ENCODE results near the gene ARL4C. TPM values are rescaled to one million over a fixed set of nuclear protein-coding genes. Genes with fewer than 3 reads are reported as not detected.

Gene ARL4C
- polyA plus RNA-seq, 1 of the 3 experiments (the other 2 are of a cell fraction): 24.0 TPM

GRCh38 chr2:234483568-234484251, 13.2 kb downstream of the ARL4C start:
- DNase-seq: no peak
- Histone ChIP-seq H3K27ac (ENCODE audit: low read depth in 2 of 2, low read length in 1 of 2) (no peak overlapping the region), H3K4me3 (ENCODE audit: low read depth in 2 of 2, low read length in 1 of 2) (no peak overlapping the region), H3K27me3 (ENCODE audit: insufficient read depth) (no peaks in the 10 kb centered on the region), H3K9me3 (no peaks in the 10 kb centered on the region), H2AFZ (ENCODE audit: low read depth) (no peak overlapping the region), H4K20me1 (ENCODE audit: insufficient read depth) (no peaks in the 10 kb centered on the region), H3K36me3 (replicated peaks in 1 of 2; ENCODE audit: control insufficient read depth in 1 of 2, insufficient read depth in 2 of 2, low read length in 1 of 2) (no peaks in the 10 kb centered on the region), H3F3A (replicated peaks; ENCODE audit: insufficient read depth) (no peaks in the 10 kb centered on the region), H3K9ac (no peak overlapping the region), H3K4me2 (no peak overlapping the region), H3K9me2 (no peaks in the 10 kb centered on the region), H3K4me1 (ENCODE audit: control insufficient read depth in 1 of 2, insufficient read depth in 2 of 2, low read depth in 1 of 2, low read length in 1 of 2) (no peaks in the 10 kb centered on the region; a peak in 1 of 4 replicates), H3K79me2 (ENCODE audit: insufficient read depth) (no peaks in the 10 kb centered on the region)
- TF ChIP-seq YY1 (IDR thresholded peaks at IDR 0.05; ENCODE audit: low read depth) (no peak), SIN3A (IDR thresholded peaks at IDR 0.05; ENCODE audit: borderline replicate concordance, low read depth, low read length) (no peak), REST (IDR thresholded peaks at IDR 0.05; ENCODE audit: low read depth, low read length) (no peak), PBX3 (IDR thresholded peaks at IDR 0.05) (no peak), TEAD4 (IDR thresholded peaks at IDR 0.05; ENCODE audit: borderline replicate concordance, insufficient read depth) (no peak), CTCF (IDR thresholded peaks at IDR 0.05) (peak; percentile 16; the same call in 1 of the 2 replicates), NRF1 (IDR thresholded peaks at IDR 0.05; ENCODE audit: low read depth, low read length) (no peak)
- ChIA-PET CTCF (interaction anchor here (0.8 to 1.6 kb wide), 3 partner anchors 13 to 194 kb away, joined by 3 to 6 read pairs (median 6); partner anchors contain the start of gene ARL4C), POLR2A (interaction anchor here (1.5 kb wide), 1 partner anchor 14 kb away, joined by 6 read pairs; the partner anchor contains the start of gene ARL4C)
- WGBS (ENCODE audit: low lambda C conversion rate): 92% methylated on average over 8 of the region's 9 CpGs

- H3K9me2 ChIP-seq: no peaks in the 10 kb centered on the region
- no peak overlapping the region for H3K4me2 ChIP-seq
- no peak overlapping the region for H3K9ac ChIP-seq
- H3K4me3 ChIP-seq (ENCODE audit: low read depth in 2 of 2, low read length in 1 of 2): no peak overlapping the region
- no peaks in the 10 kb centered on the region for H3F3A ChIP-seq (replicated peaks; ENCODE audit: insufficient read depth)
- H3K27me3 ChIP-seq (ENCODE audit: insufficient read depth): no peaks in the 10 kb centered on the region
- no peaks in the 10 kb centered on the region; a peak in 1 of 4 replicates for H3K4me1 ChIP-seq (ENCODE audit: control insufficient read depth in 1 of 2, insufficient read depth in 2 of 2, low read depth in 1 of 2, low read length in 1 of 2)
- no peaks in the 10 kb centered on the region for H4K20me1 ChIP-seq (ENCODE audit: insufficient read depth)
- TF ChIP-seq GATA2 (CRISPR knock-in tag; IDR thresholded peaks at IDR 0.05) (no peak), EP300 (IDR thresholded peaks at IDR 0.05; ENCODE audit: borderline replicate concordance in 1 of 2, low read depth in 1 of 2, low read length in 1 of 2) (no peak), FOXM1 (IDR thresholded peaks at IDR 0.05; ENCODE audit: low read depth) (no peak), MAX (IDR thresholded peaks at IDR 0.05; ENCODE audit: low read depth) (no peak), RXRA (IDR thresholded peaks at IDR 0.05; ENCODE audit: borderline replicate concordance, low read depth) (no peak), RCOR1 (IDR thresholded peaks at IDR 0.05; ENCODE audit: low read length) (no peak), PBX3 (IDR thresholded peaks at IDR 0.05) (no peak)
- no peak overlapping the region for H2AFZ ChIP-seq (ENCODE audit: low read depth)
- H3K36me3 ChIP-seq (replicated peaks in 1 of 2; ENCODE audit: control insufficient read depth in 1 of 2, insufficient read depth in 2 of 2, low read length in 1 of 2): no peaks in the 10 kb centered on the region
- no peak for DNase-seq
- no peaks in the 10 kb centered on the region for H3K9me3 ChIP-seq
- ChIA-PET CTCF (no interaction called here), POLR2A (no interaction called here)
- H3K79me2 ChIP-seq (ENCODE audit: insufficient read depth): no peaks in the 10 kb centered on the region
- 79% methylated on average over 5 of the region's 5 CpGs for WGBS (ENCODE audit: low lambda C conversion rate)
- H3K27ac ChIP-seq (ENCODE audit: low read depth in 2 of 2, low read length in 1 of 2): no peak overlapping the region
Measured at GRCh38 chr2:234481301-234481700, 15.6 kb downstream of the ARL4C start.

Data from SK-N-SH (cell line).